ENCODE data around the gene CCDC182. TPM values are rescaled to one million over a fixed set of nuclear protein-coding genes. Genes with fewer than 3 reads are reported as not detected.

CCDC182 gene
- total RNA-seq (2022; extraction: Qiagen RNA extraction) = not detected in 5 replicates

GRCh38 chr17:57745242-57745641 lies at the start of gene CCDC182:
Gene CCDC182 (minus strand): TSS chr17:57745299. CDS start chr17:57745272, 27 bp downstream.

Other genes starting within 250 kb of the CCDC182 start
- 163 to 240 TPM (median 179 TPM) in 5 replicates for gene MRPS23, start 104.7 kb upstream of the CCDC182 start, total RNA-seq (2022; extraction: Qiagen RNA extraction)
- 46.2 to 62.6 TPM (median 54.2 TPM) in 5 replicates for gene CUEDC1, start 210.1 kb upstream of the CCDC182 start, total RNA-seq (2022; extraction: Qiagen RNA extraction)
- 39.4 to 49.6 TPM (median 46.9 TPM) in 5 replicates for gene VEZF1, start 243.0 kb upstream of the CCDC182 start, total RNA-seq (2022; extraction: Qiagen RNA extraction)